Measurements from ENCODE around the gene GALT.

- no peak for TF ChIP-seq CTCF (IDR thresholded peaks at IDR 0.05; ENCODE audit: low read length)
- no peak for TF ChIP-seq EZH2phosphoT487 (IDR thresholded peaks at IDR 0.05; ENCODE audit: low read length)
Observed at GRCh38 chr9:34688329-34689115, 42.0 kb downstream of the GALT start.
